AG04450 (cell line): ENCODE results near the gene RASA2. TPM values are rescaled to one million over a fixed set of nuclear protein-coding genes. Genes with fewer than 3 reads are reported as not detected.

Source experiments
- CTCF ChIA-PET: fragments of 300-600, 350-600 bp; formaldehyde crosslinking; extraction: SDS; loops from one replicate; lab custom pipeline; 2022; ENCODE audit warnings: antibody characterized with exemption, inconsistent platforms; lab: Charles Lee
- POLR2A ChIA-PET: fragments of 350-600 bp; formaldehyde crosslinking; extraction: SDS; loops from one replicate; lab custom pipeline; 2021; ENCODE audit warnings: antibody characterized with exemption, inconsistent platforms; lab: Yijun Ruan, JAX
- DNase-seq: peaks from one replicate; pipeline ENCODE4 v3.0.0-alpha.2; 2011; ENCODE audit warnings: low read depth, low spot score
- H3K27ac ChIP-seq: one replicate; pipeline ENCODE4 v1.5.1; 2012; ENCODE audit warnings: low read depth, low read length, control low read depth
- H3K27me3 ChIP-seq: one replicate; pipeline ENCODE4 v1.6.0; 2012; ENCODE audit warnings: low read length; ENCODE audit not compliant: control insufficient read depth, insufficient read depth
- H3K4me3 ChIP-seq: 2 replicates; pipeline ENCODE4 v1.5.1; 2011; ENCODE audit warnings: mild to moderate bottlenecking, low read depth, low read length, control low read depth
- H3K9me3 ChIP-seq: 2 replicates; pipeline ENCODE4 v1.5.1; 2012; ENCODE audit warnings: low read length; ENCODE audit not compliant: control insufficient read depth, insufficient read depth
- polyA plus RNA-seq: library from polyadenylated mRNA; depleted of rRNA; stranded (reverse); fragments of >200 nt; gene quantifications from 2 replicates; pipeline ENCODE4 v1.2.3, GENCODE V29; 2011
- TF ChIP-seq, protein P1 (sequence below): IDR thresholded peaks from 2 replicates; pipeline ENCODE4 v1.5.1; 2011; ENCODE audit warnings: low read depth, low read length, control low read depth, inconsistent platforms

Gene RASA2
- polyA plus RNA-seq, 1 experiment, result 11.6 TPM

DNA sequence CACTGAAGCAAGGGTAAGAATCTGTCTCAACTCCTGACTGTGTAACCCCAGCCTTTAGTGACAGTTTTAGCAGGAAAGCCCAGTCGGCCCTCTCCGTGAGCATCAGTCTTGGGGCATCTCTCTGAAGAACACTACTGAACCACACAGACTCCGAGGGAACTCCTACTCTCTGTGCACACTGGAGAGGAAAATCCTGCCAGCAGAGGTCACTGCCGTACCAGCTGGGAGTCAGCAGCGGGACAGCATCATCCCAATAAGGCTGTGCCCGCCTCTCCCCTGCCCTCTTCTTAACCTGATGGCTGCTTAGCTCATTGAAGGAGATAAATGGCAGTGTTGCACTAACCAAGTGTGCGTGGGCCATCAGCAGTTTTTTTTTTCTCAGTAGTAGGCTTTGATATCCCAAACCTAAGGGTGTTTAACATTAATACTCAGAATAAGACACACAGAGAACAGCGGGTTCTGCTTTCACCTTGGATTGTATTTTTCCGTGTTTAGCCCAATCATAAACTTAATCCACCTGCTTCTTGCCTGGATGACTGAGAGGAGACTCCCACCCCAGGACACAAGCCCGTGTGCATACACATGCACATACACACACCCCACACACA, 26.6 kb upstream of the RASA2 start:
- Histone ChIP-seq H3K27me3 (no peaks in the 10 kb centered on the region), H3K4me3 (no peak overlapping the region), H3K9me3 (0 out of 2 replicates have a peak, but pooled peaks cover 9% of the 10 kb centered on the region), H3K27ac (no peak overlapping the region)
- TF ChIP-seq, protein P1, sequence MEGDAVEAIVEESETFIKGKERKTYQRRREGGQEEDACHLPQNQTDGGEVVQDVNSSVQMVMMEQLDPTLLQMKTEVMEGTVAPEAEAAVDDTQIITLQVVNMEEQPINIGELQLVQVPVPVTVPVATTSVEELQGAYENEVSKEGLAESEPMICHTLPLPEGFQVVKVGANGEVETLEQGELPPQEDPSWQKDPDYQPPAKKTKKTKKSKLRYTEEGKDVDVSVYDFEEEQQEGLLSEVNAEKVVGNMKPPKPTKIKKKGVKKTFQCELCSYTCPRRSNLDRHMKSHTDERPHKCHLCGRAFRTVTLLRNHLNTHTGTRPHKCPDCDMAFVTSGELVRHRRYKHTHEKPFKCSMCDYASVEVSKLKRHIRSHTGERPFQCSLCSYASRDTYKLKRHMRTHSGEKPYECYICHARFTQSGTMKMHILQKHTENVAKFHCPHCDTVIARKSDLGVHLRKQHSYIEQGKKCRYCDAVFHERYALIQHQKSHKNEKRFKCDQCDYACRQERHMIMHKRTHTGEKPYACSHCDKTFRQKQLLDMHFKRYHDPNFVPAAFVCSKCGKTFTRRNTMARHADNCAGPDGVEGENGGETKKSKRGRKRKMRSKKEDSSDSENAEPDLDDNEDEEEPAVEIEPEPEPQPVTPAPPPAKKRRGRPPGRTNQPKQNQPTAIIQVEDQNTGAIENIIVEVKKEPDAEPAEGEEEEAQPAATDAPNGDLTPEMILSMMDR, result peak; percentile 92
- peak; percentile 72 for DNase-seq
- ChIA-PET CTCF (interaction anchor here (0.6 to 11.0 kb wide), 32 partner anchors 10 to 722 kb away, joined by 3 to 328 read pairs (median 4); partner anchors contain the start of genes PXYLP1 and RASA2), POLR2A (no interaction called here)

DNA sequence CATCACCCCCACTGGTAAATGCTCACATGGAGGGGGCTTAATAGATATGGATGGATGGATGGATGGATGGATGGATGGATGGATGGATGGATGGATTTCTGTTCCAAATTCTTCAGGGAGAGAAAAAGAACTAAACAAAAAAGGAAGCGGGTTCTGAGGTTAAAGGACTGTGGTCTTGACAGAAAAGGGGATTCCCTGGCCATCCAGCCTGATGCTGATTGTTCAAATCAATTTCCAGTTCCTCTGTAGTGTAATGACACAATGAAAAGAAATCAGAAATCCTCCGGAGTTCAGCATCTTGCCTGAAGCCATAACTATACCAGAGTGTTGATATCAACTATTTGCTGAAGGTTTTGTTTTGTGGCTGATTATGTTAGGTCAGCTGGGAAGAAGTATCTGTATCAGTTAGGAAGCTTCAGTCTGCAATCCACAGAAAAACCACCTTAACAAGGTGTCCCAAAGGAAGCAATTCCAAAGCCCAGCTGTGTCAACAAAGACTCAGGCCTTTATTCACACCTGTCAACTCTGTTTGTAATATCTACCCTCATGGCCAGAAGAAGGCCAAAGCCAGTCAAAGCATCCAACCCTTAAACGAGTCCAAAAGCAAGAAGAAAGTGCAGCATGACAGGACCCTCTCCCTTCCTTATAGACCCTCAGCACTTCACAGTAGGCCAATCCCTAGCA, 24.5 kb upstream of the RASA2 start:
- DNase-seq, result no peak
- POLR2A ChIA-PET, result no interaction called here
- TF ChIP-seq, protein P1, result no peak
- Histone ChIP-seq H3K4me3 (no peak overlapping the region), H3K9me3 (0 out of 2 replicates have a peak, but pooled peaks cover 5% of the 10 kb centered on the region), H3K27me3 (no peaks in the 10 kb centered on the region), H3K27ac (no peak overlapping the region)
- CTCF ChIA-PET, result interaction anchor here (0.8 to 11.0 kb wide), 3 partner anchors 92 to 153 kb away, joined by 3 to 328 read pairs (median 32); no protein-coding TSS in a partner anchor

DNA sequence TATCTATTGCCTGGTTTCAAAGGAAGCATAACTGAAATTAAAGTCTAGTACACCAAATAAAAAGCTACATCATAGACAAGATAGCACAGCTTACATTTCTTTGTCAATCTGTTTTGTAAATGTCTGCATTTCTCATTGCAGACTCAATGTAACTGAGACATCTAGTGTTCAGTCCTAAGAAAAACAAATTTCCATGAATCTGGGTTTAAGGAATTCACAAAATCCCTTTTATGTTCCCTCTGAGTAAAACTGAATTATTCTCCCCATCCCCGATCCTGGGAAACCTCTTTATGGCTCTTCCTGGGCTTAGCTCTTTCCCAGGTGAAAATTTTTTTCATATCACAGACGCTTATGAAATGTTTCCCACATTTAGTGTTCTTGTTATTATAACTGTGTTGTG, 21.6 kb upstream of the RASA2 start:
- Histone ChIP-seq H3K9me3 (0 out of 2 replicates have a peak, but pooled peaks cover 5% of the 10 kb centered on the region), H3K27ac (no peak overlapping the region), H3K27me3 (no peaks in the 10 kb centered on the region), H3K4me3 (no peak overlapping the region)
- no peak for DNase-seq
- ChIA-PET CTCF (interaction anchor here (0.6 to 1.7 kb wide), 27 partner anchors 9 to 465 kb away, joined by 3 to 37 read pairs (median 4); partner anchors contain the start of genes PXYLP1 and RASA2), POLR2A (interaction anchor here (0.7 kb wide), 2 partner anchors 65 to 77 kb away, joined by 3 to 4 read pairs; no protein-coding TSS in a partner anchor)
- TF ChIP-seq, protein P1, result peak; percentile 45

DNA sequence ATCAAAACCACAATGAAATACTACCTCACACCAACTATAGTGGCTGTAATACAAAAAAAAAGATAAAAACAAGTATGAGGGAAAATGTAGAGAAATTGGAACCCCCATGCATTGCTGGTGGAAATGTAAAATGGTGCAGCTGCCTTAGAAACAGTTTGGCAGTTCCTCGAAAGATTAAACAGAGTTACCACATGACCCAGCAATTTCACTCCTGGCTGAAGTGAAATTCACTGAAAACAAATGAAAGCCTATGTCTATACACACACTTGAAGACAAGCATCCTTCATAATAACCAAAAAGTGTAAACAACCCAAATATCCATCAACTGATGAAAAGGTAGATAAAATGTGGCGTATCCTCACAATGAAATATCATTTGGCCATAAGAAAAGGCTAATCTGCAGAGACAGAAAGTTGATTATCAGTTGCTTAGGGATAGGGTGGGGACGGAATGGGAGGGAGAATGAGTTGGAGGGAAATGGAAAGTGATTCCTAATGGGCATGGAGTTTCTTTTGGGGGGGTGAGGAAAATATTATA, 20.1 kb upstream of the RASA2 start:
- Histone ChIP-seq H3K9me3 (peaks cover 9% of the 10 kb centered on the region; the same call in 1 of the 2 replicates), H3K27me3 (no peaks in the 10 kb centered on the region), H3K4me3 (no peak overlapping the region), H3K27ac (no peak overlapping the region)
- DNase-seq, result no peak
- ChIA-PET POLR2A (no interaction called here), CTCF (no interaction called here)
- TF ChIP-seq, protein P1, result no peak
